ENCODE results near the gene MPV17. TPM values are rescaled to one million over a fixed set of nuclear protein-coding genes. Genes with fewer than 3 reads are reported as not detected.
A peak's percentile ranks its signal among the peaks of the same experiment; 100 is the strongest.

The MPV17 gene
- total and polyA plus RNA-seq, 2 of the 13 experiments (the other 11 are each of a cell fraction or from before 2014, with no cell fraction given), result 48.9 to 129 TPM

DNA sequence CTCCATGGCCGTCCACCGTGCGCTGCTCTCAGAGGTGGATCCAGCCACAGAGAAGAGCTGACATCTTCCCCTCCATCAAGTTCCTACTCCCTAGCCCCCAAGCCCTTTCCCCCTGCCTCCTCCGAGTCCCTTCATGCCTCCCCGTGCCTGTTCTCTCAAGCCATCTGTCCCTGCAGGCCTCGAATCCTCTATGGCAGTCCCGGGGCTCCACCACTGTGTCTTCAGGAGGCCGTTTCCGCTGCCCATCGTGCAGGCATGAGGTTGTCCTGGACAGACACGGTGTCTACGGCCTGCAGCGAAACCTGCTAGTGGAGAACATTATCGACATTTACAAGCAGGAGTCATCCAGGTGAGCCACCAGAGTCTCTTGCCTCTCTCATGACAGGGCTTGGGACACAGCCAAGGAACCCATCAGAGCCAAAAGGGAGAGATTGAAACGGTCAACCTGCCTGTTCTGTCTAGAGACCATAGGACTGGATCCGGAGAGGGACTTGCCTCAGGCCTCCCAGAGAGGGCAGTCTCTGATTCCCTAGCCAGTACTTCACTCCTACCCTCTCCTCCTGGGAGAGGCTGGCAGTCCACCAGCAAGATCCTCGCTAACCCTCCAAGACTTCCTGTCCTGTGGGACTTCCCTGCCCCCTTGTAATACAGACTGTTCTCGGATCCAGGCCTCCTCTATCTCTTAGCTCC is 24.4 kb downstream of the MPV17 start (continued):
- TF ChIP-seq, protein P1, sequence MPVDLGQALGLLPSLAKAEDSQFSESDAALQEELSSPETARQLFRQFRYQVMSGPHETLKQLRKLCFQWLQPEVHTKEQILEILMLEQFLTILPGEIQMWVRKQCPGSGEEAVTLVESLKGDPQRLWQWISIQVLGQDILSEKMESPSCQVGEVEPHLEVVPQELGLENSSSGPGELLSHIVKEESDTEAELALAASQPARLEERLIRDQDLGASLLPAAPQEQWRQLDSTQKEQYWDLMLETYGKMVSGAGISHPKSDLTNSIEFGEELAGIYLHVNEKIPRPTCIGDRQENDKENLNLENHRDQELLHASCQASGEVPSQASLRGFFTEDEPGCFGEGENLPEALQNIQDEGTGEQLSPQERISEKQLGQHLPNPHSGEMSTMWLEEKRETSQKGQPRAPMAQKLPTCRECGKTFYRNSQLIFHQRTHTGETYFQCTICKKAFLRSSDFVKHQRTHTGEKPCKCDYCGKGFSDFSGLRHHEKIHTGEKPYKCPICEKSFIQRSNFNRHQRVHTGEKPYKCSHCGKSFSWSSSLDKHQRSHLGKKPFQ (CRISPR knock-in tag; IDR thresholded peaks at IDR 0.05; ENCODE audit: insufficient replicate concordance), result no peak
- TF ChIP-seq ISL2 (CRISPR knock-in tag; IDR thresholded peaks at IDR 0.05), result no peak
- TF ChIP-seq ZNF747 (CRISPR knock-in tag; IDR thresholded peaks at IDR 0.05; ENCODE audit: borderline replicate concordance), result peak; percentile 46; the same call in 1 of the 2 replicates
- TF ChIP-seq, protein P2, sequence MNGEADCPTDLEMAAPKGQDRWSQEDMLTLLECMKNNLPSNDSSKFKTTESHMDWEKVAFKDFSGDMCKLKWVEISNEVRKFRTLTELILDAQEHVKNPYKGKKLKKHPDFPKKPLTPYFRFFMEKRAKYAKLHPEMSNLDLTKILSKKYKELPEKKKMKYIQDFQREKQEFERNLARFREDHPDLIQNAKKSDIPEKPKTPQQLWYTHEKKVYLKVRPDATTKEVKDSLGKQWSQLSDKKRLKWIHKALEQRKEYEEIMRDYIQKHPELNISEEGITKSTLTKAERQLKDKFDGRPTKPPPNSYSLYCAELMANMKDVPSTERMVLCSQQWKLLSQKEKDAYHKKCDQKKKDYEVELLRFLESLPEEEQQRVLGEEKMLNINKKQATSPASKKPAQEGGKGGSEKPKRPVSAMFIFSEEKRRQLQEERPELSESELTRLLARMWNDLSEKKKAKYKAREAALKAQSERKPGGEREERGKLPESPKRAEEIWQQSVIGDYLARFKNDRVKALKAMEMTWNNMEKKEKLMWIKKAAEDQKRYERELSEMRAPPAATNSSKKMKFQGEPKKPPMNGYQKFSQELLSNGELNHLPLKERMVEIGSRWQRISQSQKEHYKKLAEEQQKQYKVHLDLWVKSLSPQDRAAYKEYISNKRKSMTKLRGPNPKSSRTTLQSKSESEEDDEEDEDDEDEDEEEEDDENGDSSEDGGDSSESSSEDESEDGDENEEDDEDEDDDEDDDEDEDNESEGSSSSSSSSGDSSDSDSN (CRISPR knock-in tag; IDR thresholded peaks at IDR 0.05), result no peak
- TF ChIP-seq ZBTB38 (CRISPR knock-in tag; IDR thresholded peaks at IDR 0.05), result peak; percentile 79
- TF ChIP-seq, protein P3, sequence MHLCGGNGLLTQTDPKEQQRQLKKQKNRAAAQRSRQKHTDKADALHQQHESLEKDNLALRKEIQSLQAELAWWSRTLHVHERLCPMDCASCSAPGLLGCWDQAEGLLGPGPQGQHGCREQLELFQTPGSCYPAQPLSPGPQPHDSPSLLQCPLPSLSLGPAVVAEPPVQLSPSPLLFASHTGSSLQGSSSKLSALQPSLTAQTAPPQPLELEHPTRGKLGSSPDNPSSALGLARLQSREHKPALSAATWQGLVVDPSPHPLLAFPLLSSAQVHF (CRISPR knock-in tag; IDR thresholded peaks at IDR 0.05), result no peak
- TF ChIP-seq HES4 (CRISPR knock-in tag; IDR thresholded peaks at IDR 0.05; ENCODE audit: borderline replicate concordance), result 0 out of 2 replicates have a peak, but pooled peaks have one; percentile 55
- TF ChIP-seq TCF12 (IDR thresholded peaks at IDR 0.05), result no peak
- no peak for TF ChIP-seq TCF12 (CRISPR knock-in tag; IDR thresholded peaks at IDR 0.05)
- TF ChIP-seq, protein P4, sequence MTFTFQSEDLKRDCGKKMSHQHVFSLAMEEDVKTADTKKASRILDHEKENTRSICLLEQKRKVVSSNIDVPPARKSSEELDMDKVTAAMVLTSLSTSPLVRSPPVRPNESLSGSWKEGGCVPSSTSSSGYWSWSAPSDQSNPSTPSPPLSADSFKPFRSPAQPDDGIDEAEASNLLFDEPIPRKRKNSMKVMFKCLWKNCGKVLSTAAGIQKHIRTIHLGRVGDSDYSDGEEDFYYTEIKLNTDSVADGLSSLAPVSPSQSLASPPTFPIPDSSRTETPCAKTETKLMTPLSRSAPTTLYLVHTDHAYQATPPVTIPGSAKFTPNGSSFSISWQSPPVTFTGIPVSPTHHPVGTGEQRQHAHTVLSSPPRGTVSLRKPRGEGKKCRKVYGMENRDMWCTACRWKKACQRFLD (CRISPR knock-in tag; IDR thresholded peaks at IDR 0.05; ENCODE audit: borderline replicate concordance), result no peak
- TF ChIP-seq ZNF274 (CRISPR knock-in tag; IDR thresholded peaks at IDR 0.05), result 0 out of 2 replicates have a peak, but pooled peaks have one; percentile 23
- no peak for TF ChIP-seq RFX1 (IDR thresholded peaks at IDR 0.05)
- 0 out of 2 replicates have a peak, but pooled peaks have one; percentile 32 for TF ChIP-seq ZNF788 (CRISPR knock-in tag; IDR thresholded peaks at IDR 0.05; ENCODE audit: borderline replicate concordance)
- no peak for TF ChIP-seq KLF16 (CRISPR knock-in tag; IDR thresholded peaks at IDR 0.05)
- TF ChIP-seq, protein P5, sequence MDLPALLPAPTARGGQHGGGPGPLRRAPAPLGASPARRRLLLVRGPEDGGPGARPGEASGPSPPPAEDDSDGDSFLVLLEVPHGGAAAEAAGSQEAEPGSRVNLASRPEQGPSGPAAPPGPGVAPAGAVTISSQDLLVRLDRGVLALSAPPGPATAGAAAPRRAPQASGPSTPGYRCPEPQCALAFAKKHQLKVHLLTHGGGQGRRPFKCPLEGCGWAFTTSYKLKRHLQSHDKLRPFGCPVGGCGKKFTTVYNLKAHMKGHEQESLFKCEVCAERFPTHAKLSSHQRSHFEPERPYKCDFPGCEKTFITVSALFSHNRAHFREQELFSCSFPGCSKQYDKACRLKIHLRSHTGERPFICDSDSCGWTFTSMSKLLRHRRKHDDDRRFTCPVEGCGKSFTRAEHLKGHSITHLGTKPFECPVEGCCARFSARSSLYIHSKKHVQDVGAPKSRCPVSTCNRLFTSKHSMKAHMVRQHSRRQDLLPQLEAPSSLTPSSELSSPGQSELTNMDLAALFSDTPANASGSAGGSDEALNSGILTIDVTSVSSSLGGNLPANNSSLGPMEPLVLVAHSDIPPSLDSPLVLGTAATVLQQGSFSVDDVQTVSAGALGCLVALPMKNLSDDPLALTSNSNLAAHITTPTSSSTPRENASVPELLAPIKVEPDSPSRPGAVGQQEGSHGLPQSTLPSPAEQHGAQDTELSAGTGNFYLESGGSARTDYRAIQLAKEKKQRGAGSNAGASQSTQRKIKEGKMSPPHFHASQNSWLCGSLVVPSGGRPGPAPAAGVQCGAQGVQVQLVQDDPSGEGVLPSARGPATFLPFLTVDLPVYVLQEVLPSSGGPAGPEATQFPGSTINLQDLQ (CRISPR knock-in tag; IDR thresholded peaks at IDR 0.05), result 0 out of 2 replicates have a peak, but pooled peaks have one; percentile 52
- no peak for TF ChIP-seq HHEX (CRISPR knock-in tag; IDR thresholded peaks at IDR 0.05)
- TF ChIP-seq, protein P6, sequence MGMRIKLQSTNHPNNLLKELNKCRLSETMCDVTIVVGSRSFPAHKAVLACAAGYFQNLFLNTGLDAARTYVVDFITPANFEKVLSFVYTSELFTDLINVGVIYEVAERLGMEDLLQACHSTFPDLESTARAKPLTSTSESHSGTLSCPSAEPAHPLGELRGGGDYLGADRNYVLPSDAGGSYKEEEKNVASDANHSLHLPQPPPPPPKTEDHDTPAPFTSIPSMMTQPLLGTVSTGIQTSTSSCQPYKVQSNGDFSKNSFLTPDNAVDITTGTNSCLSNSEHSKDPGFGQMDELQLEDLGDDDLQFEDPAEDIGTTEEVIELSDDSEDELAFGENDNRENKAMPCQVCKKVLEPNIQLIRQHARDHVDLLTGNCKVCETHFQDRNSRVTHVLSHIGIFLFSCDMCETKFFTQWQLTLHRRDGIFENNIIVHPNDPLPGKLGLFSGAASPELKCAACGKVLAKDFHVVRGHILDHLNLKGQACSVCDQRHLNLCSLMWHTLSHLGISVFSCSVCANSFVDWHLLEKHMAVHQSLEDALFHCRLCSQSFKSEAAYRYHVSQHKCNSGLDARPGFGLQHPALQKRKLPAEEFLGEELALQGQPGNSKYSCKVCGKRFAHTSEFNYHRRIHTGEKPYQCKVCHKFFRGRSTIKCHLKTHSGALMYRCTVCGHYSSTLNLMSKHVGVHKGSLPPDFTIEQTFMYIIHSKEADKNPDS (CRISPR knock-in tag; IDR thresholded peaks at IDR 0.05), result no peak

Data from HepG2 (cell line).